HepG2 (cell line): ENCODE measurements around the gene DGUOK. TPM values are rescaled to one million over a fixed set of nuclear protein-coding genes. Genes with fewer than 3 reads are reported as not detected.
A peak's percentile ranks its signal among the peaks of the same experiment; 100 is the strongest.

ENCODE experiments used
- ERF ChIP-seq: IDR thresholded peaks from 2 replicates; pipeline ENCODE4 v1.6.1; 2018; ENCODE audit warnings: missing biosample characterization, missing genetic modification reagents
- FOSL2 ChIP-seq: sonication (generic); formaldehyde crosslinking; IDR thresholded peaks from 2 replicates; pipeline ENCODE4 v1.4.0; 2020; ENCODE audit warnings: missing genetic modification reagents
- KDM5B ChIP-seq: sonication (generic); formaldehyde crosslinking; IDR thresholded peaks from 2 replicates; pipeline ENCODE4 v1.4.0; 2020; ENCODE audit warnings: missing genetic modification reagents, mild to moderate bottlenecking, borderline replicate concordance
- MAZ ChIP-seq, 2 experiments: sonication (generic) in 1 of 2; formaldehyde crosslinking in 1 of 2; IDR thresholded peaks; 2 replicates each; pipeline versions ENCODE4 v1.5.0 to v1.6.1; 2012 to 2020; ENCODE audit warnings: low read depth in 2 of 2, mild to moderate bottlenecking in 2 of 2, borderline replicate concordance in 1 of 2, improper control_type of control experiment in 1 of 2, low read length in 1 of 2, missing genetic modification reagents in 1 of 2, moderate library complexity in 1 of 2
- MIER3 ChIP-seq: IDR thresholded peaks from 2 replicates; pipeline ENCODE4 v1.6.1; 2016; ENCODE audit warnings: missing compliant biosample characterization, borderline replicate concordance
- NRL ChIP-seq: sonication (generic); formaldehyde crosslinking; IDR thresholded peaks from 2 replicates; pipeline ENCODE4 v1.5.0; 2020; ENCODE audit warnings: missing genetic modification reagents, mild to moderate bottlenecking, moderate library complexity, borderline replicate concordance
- ZNF562 ChIP-seq: sonication (generic); formaldehyde crosslinking; IDR thresholded peaks from 2 replicates; pipeline ENCODE4 v1.8.0; 2022; ENCODE audit warnings: missing genetic modification reagents, borderline replicate concordance
- ZNF564 ChIP-seq: sonication (generic); formaldehyde crosslinking; IDR thresholded peaks from 2 replicates; pipeline ENCODE4 v1.8.1; 2023; ENCODE audit warnings: mild to moderate bottlenecking, missing genetic modification reagents
- ZNF788 ChIP-seq: sonication (generic); formaldehyde crosslinking; IDR thresholded peaks from 2 replicates; pipeline ENCODE4 v1.5.0; 2020; ENCODE audit warnings: mild to moderate bottlenecking, missing genetic modification reagents, borderline replicate concordance
- polyA plus RNA-seq, 8 experiments: library from polyadenylated mRNA; depleted of rRNA in 3 of 8; stranded (reverse) in 7 of 8; unstranded in 1 of 8; fragments of >200 nt; fragmentation: Illumina TruSeq in 4 of 8; extraction: Trizol in 4 of 8; gene quantifications; 2 replicates each; pipeline versions ENCODE4 v1.2.1 to v1.2.3, GENCODE V29; 2011 to 2016; ENCODE audit warnings: low read depth in 4 of 8, missing spikeins in 1 of 8, mixed read lengths in 1 of 8; ENCODE audit not compliant: insufficient read depth in 1 of 8
- total RNA-seq, 5 experiments: library from RNA; depleted of rRNA; stranded (reverse); fragments of >200 nt; fragmentation: Illumina TruSeq; extraction: Trizol; gene quantifications; 2 replicates each; pipeline ENCODE4 v1.2.3, GENCODE V29; 2016; ENCODE audit warnings: low read depth in 1 of 5
- TF ChIP-seq, protein P1 (sequence below): IDR thresholded peaks from 2 replicates; pipeline ENCODE4 v1.6.1; 2012; ENCODE audit warnings: low read length, improper control_type of control experiment
- TF ChIP-seq, protein P2 (sequence below): sonication (generic); formaldehyde crosslinking; IDR thresholded peaks from 2 replicates; pipeline ENCODE4 v1.4.0; 2020; ENCODE audit warnings: missing genetic modification reagents
- TF ChIP-seq, protein P3 (sequence below): sonication (generic); formaldehyde crosslinking; IDR thresholded peaks from 2 replicates; pipeline ENCODE4 v1.5.0; 2020; ENCODE audit warnings: missing genetic modification reagents, mild to moderate bottlenecking, borderline replicate concordance
- TF ChIP-seq, protein P4 (sequence below): sonication (generic); formaldehyde crosslinking; IDR thresholded peaks from 2 replicates; pipeline ENCODE4 v1.4.0; 2020; ENCODE audit warnings: missing genetic modification reagents

Gene DGUOK
- total and polyA plus RNA-seq, 2 of the 13 experiments (the other 11 are each of a cell fraction or from before 2014, with no cell fraction given): 105 to 137 TPM

DNA sequence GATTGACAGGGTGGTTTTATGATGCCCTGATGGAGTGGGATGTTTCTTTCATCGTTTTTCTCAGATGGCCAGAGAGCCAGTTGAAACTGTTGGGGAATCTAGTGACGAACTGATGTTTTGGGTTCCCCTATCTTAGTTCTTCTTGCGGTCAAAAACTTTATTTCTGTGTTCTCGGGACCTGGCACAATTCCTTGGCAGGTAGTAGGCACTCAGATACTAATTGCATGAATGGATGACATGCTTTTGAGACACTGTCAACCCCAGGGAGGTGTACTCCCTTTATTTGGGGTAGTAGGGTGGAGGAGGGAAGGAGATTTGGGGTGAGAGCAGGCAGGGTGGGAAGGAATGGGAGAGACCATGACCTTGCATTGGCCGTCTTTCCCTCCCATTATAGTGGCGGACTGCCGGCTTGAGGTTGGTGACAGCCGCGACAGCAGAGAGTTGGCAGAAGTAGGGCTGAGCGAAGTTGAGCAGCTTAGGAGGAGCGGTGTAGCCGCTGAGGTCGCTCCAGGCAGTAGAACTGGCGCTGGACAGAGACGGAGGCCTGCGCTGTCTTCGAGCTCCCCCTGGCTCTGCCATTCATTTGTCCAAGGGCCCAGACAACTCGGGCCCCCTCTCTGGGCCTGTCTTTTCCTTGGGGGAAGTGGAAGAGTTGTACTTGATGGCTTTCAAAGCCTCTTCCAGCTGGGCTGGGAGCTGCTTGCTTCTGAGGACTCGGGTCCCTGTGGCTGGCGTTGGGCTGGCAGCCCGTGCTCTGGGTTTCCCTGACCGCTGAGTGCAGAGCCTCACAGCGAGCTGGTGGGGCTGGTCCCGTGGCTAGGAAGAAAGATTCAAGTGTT is 60.6 kb downstream of the DGUOK start (continued):
- TF ChIP-seq MIER3 (CRISPR knock-in tag) (no peak), NRL (CRISPR knock-in tag) (no peak), ZNF788 (CRISPR knock-in tag) (0 out of 2 replicates have a peak, but pooled peaks have one; percentile 25), ZNF562 (CRISPR knock-in tag) (no peak), FOSL2 (no peak), MAZ (IDR thresholded peaks at IDR 0.05; ENCODE audit: borderline replicate concordance, low read depth, low read length) (no peak), MAZ (CRISPR knock-in tag; IDR thresholded peaks at IDR 0.05; ENCODE audit: low read depth) (no peak), KDM5B (CRISPR knock-in tag) (no peak), ERF (CRISPR knock-in tag) (no peak), ZNF564 (CRISPR knock-in tag) (no peak)
- TF ChIP-seq, protein P1, sequence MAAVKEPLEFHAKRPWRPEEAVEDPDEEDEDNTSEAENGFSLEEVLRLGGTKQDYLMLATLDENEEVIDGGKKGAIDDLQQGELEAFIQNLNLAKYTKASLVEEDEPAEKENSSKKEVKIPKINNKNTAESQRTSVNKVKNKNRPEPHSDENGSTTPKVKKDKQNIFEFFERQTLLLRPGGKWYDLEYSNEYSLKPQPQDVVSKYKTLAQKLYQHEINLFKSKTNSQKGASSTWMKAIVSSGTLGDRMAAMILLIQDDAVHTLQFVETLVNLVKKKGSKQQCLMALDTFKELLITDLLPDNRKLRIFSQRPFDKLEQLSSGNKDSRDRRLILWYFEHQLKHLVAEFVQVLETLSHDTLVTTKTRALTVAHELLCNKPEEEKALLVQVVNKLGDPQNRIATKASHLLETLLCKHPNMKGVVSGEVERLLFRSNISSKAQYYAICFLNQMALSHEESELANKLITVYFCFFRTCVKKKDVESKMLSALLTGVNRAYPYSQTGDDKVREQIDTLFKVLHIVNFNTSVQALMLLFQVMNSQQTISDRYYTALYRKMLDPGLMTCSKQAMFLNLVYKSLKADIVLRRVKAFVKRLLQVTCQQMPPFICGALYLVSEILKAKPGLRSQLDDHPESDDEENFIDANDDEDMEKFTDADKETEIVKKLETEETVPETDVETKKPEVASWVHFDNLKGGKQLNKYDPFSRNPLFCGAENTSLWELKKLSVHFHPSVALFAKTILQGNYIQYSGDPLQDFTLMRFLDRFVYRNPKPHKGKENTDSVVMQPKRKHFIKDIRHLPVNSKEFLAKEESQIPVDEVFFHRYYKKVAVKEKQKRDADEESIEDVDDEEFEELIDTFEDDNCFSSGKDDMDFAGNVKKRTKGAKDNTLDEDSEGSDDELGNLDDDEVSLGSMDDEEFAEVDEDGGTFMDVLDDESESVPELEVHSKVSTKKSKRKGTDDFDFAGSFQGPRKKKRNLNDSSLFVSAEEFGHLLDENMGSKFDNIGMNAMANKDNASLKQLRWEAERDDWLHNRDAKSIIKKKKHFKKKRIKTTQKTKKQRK: no peak
- TF ChIP-seq, protein P2, sequence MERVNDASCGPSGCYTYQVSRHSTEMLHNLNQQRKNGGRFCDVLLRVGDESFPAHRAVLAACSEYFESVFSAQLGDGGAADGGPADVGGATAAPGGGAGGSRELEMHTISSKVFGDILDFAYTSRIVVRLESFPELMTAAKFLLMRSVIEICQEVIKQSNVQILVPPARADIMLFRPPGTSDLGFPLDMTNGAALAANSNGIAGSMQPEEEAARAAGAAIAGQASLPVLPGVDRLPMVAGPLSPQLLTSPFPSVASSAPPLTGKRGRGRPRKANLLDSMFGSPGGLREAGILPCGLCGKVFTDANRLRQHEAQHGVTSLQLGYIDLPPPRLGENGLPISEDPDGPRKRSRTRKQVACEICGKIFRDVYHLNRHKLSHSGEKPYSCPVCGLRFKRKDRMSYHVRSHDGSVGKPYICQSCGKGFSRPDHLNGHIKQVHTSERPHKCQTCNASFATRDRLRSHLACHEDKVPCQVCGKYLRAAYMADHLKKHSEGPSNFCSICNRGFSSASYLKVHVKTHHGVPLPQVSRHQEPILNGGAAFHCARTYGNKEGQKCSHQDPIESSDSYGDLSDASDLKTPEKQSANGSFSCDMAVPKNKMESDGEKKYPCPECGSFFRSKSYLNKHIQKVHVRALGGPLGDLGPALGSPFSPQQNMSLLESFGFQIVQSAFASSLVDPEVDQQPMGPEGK (CRISPR knock-in tag): no peak
- TF ChIP-seq, protein P3, sequence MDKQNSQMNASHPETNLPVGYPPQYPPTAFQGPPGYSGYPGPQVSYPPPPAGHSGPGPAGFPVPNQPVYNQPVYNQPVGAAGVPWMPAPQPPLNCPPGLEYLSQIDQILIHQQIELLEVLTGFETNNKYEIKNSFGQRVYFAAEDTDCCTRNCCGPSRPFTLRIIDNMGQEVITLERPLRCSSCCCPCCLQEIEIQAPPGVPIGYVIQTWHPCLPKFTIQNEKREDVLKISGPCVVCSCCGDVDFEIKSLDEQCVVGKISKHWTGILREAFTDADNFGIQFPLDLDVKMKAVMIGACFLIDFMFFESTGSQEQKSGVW (CRISPR knock-in tag): no peak
- TF ChIP-seq, protein P4, sequence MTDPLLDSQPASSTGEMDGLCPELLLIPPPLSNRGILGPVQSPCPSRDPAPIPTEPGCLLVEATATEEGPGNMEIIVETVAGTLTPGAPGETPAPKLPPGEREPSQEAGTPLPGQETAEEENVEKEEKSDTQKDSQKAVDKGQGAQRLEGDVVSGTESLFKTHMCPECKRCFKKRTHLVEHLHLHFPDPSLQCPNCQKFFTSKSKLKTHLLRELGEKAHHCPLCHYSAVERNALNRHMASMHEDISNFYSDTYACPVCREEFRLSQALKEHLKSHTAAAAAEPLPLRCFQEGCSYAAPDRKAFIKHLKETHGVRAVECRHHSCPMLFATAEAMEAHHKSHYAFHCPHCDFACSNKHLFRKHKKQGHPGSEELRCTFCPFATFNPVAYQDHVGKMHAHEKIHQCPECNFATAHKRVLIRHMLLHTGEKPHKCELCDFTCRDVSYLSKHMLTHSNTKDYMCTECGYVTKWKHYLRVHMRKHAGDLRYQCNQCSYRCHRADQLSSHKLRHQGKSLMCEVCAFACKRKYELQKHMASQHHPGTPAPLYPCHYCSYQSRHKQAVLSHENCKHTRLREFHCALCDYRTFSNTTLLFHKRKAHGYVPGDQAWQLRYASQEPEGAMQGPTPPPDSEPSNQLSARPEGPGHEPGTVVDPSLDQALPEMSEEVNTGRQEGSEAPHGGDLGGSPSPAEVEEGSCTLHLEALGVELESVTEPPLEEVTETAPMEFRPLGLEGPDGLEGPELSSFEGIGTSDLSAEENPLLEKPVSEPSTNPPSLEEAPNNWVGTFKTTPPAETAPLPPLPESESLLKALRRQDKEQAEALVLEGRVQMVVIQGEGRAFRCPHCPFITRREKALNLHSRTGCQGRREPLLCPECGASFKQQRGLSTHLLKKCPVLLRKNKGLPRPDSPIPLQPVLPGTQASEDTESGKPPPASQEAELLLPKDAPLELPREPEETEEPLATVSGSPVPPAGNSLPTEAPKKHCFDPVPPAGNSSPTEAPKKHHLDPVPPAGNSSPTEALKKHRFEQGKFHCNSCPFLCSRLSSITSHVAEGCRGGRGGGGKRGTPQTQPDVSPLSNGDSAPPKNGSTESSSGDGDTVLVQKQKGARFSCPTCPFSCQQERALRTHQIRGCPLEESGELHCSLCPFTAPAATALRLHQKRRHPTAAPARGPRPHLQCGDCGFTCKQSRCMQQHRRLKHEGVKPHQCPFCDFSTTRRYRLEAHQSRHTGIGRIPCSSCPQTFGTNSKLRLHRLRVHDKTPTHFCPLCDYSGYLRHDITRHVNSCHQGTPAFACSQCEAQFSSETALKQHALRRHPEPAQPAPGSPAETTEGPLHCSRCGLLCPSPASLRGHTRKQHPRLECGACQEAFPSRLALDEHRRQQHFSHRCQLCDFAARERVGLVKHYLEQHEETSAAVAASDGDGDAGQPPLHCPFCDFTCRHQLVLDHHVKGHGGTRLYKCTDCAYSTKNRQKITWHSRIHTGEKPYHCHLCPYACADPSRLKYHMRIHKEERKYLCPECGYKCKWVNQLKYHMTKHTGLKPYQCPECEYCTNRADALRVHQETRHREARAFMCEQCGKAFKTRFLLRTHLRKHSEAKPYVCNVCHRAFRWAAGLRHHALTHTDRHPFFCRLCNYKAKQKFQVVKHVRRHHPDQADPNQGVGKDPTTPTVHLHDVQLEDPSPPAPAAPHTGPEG (CRISPR knock-in tag): no peak
